Retinal pigment epithelial cell (primary cell): ENCODE results near the gene SLC29A1.

Source experiments
- DNase-seq: peaks from one replicate; pipeline ENCODE4 v3.0.0-alpha.2; 2010; ENCODE audit warnings: low read depth
- H3K4me3 ChIP-seq: 2 replicates; pipeline ENCODE4 v1.5.1; 2011; ENCODE audit warnings: mild to moderate bottlenecking, low read length, control low read depth, moderate library complexity
- TF ChIP-seq, protein P1 (sequence below): conservative IDR thresholded peaks from 2 replicates; pipeline ENCODE4 v1.5.1; 2011; ENCODE audit warnings: low read depth, low read length, control low read depth, inconsistent platforms

Gene SLC29A1

DNA sequence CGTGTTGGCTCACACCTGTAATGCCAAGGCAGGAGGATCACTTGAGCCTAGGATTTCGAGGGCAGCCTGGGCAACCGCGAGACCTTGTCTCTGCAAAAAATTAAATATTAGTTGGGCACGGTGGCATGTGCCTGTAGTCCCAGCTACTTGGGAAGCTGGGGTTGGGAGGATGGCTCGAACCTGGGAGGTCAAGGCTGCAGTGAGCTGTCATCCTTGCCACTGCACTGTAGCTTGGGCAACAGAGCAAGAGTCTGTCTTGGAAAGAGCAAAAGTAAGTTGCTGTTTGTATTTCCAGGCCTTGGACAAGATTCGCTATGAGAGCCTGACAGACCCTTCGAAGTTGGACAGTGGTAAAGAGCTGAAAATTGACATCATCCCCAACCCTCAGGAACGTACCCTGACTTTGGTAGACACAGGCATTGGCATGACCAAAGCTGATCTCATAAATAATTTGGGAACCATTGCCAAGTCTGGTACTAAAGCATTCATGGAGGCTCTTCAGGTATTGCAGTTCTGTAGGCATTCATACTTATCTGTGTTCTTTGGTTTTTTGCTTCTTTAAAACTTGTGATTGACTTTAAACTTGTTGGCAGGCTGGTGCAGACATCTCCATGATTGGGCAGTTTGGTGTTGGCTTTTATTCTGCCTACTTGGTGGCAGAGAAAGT lies 25.8 kb downstream of the SLC29A1 start:
- DNase-seq, result no peak
- TF ChIP-seq, protein P1, sequence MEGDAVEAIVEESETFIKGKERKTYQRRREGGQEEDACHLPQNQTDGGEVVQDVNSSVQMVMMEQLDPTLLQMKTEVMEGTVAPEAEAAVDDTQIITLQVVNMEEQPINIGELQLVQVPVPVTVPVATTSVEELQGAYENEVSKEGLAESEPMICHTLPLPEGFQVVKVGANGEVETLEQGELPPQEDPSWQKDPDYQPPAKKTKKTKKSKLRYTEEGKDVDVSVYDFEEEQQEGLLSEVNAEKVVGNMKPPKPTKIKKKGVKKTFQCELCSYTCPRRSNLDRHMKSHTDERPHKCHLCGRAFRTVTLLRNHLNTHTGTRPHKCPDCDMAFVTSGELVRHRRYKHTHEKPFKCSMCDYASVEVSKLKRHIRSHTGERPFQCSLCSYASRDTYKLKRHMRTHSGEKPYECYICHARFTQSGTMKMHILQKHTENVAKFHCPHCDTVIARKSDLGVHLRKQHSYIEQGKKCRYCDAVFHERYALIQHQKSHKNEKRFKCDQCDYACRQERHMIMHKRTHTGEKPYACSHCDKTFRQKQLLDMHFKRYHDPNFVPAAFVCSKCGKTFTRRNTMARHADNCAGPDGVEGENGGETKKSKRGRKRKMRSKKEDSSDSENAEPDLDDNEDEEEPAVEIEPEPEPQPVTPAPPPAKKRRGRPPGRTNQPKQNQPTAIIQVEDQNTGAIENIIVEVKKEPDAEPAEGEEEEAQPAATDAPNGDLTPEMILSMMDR, result no peak

DNA sequence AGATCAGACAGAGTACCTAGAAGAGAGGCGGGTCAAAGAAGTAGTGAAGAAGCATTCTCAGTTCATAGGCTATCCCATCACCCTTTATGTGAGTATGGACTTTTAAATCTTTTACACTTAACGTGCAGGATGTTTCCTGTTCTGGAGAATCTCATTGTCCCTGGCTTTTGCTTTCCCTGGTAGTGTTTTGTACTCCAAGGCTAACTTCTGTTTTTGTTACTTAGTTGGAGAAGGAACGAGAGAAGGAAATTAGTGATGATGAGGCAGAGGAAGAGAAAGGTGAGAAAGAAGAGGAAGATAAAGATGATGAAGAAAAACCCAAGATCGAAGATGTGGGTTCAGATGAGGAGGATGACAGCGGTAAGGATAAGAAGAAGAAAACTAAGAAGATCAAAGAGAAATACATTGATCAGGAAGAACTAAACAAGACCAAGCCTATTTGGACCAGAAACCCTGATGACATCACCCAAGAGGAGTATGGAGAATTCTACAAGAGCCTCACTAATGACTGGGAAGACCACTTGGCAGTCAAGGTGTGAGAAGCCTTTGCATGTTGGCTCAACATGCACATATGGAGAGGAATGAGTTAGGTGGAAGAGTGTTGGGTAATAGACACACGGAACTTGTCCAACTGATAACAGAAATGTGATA lies 26.8 kb downstream of the SLC29A1 start:
- DNase-seq, result no peak
- H3K4me3 ChIP-seq, result peak overlapping the region; percentile 100
- TF ChIP-seq, protein P1, result no peak

More for the DNA sequence above, 25.8 kb downstream of the SLC29A1 start:
- H3K4me3 ChIP-seq, result peak overlapping the region; percentile 100

DNA sequence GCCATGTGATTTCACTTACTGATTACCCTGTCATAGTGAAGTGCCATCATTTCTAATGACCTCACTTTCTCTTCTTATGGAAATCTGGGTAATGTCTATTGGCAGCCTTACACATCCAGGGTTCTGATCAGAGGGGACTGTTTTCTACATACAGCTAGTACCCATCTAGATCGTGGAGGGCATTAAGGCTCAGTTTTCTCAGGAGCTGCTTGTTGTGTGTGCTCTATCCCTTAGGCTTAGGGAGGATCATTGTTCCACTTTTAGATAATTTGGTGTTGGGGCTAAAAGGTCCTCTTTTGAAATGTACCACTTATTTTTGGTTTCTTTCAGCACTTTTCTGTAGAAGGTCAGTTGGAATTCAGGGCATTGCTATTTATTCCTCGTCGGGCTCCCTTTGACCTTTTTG lies 27.3 kb downstream of the SLC29A1 start:
- H3K4me3 ChIP-seq, result no peak overlapping the region
- TF ChIP-seq, protein P1, result no peak
- no peak for DNase-seq

DNA sequence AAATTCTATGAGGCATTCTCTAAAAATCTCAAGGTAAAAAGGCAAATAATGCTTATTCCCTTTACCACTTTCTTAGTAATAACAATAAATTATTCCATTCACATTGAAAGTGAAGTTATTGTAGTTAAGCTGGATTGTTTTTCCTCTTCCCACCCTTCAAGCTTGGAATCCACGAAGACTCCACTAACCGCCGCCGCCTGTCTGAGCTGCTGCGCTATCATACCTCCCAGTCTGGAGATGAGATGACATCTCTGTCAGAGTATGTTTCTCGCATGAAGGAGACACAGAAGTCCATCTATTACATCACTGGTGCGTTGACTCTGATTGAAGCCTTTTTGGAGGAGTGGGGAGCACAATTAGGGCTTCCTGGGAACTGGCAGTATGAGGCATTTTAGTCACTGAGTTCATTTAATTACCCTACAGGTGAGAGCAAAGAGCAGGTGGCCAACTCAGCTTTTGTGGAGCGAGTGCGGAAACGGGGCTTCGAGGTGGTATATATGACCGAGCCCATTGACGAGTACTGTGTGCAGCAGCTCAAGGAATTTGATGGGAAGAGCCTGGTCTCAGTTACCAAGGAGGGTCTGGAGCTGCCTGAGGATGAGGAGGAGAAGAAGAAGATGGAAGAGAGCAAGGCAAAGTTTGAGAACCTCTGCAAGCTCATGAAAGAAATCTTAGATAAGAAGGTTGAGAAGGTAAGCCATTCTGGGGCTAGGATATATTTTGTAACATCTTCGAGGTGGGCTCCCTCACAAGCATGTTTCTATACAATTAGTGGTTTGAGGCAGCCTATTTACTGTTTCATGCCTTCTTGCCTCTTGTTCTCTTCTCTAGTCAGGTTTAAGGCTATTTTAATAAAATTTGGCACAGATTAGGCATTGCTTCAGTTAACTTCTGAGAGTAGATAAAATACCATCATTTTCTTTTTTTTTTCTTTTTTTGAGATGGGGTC lies 28.5 kb downstream of the SLC29A1 start:
- TF ChIP-seq, protein P1, result no peak
- DNase-seq, result no peak
- H3K4me3 ChIP-seq, result no peak overlapping the region

DNA sequence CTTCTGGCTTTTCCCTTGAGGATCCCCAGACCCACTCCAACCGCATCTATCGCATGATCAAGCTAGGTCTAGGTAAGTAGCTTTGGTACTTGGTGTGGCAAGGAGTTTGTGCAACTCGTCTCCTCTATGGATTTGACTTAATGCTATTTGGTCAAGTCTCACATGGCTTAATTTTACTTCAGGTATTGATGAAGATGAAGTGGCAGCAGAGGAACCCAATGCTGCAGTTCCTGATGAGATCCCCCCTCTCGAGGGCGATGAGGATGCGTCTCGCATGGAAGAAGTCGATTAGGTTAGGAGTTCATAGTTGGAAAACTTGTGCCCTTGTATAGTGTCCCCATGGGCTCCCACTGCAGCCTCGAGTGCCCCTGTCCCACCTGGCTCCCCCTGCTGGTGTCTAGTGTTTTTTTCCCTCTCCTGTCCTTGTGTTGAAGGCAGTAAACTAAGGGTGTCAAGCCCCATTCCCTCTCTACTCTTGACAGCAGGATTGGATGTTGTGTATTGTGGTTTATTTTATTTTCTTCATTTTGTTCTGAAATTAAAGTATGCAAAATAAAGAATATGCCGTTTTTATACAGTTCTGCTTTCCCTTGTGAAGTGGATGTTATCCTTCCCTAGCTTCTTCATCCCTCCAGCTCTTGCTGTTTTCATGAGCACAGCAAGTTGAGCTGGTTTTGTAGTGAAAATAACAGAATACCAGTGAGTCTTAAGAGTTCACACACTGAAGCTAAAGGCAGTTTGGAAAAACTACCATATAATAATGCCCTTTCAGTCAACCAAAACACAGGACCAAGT lies 30.1 kb downstream of the SLC29A1 start:
- H3K4me3 ChIP-seq, result no peak overlapping the region
- no peak for DNase-seq
- TF ChIP-seq, protein P1, result peak; percentile 62
